Mesenchymal stem cell (in vitro differentiated cells and primary cell): ENCODE measurements around the gene TRIM52.

ENCODE experiments used
- DNase-seq: peaks from one replicate; pipeline ENCODE4 v3.0.0-alpha.2; 2013
- H2AFZ ChIP-seq: one replicate; pipeline ENCODE4 v1.6.1; 2013; ENCODE audit warnings: low read depth, mild to moderate bottlenecking, control low read depth, inconsistent platforms, low read length, moderate library complexity
- H2AK5ac ChIP-seq: 2 replicates; pipeline ENCODE4 v1.6.1; 2013; ENCODE audit warnings: low read length, moderate library complexity, mild to moderate bottlenecking, inconsistent platforms; ENCODE audit not compliant: severe bottlenecking
- H2BK120ac ChIP-seq: one replicate; pipeline ENCODE4 v1.6.1; 2013; ENCODE audit warnings: low read depth, mild to moderate bottlenecking, inconsistent platforms, low read length, moderate library complexity
- H2BK12ac ChIP-seq, 2 experiments: one replicate each; pipeline ENCODE4 v1.6.1; 2013; ENCODE audit warnings: inconsistent platforms in 2 of 2, low read length in 2 of 2, mild to moderate bottlenecking in 2 of 2, moderate library complexity in 2 of 2, control low read depth in 1 of 2
- H2BK15ac ChIP-seq: one replicate; pipeline ENCODE4 v1.6.1; 2013; ENCODE audit warnings: mild to moderate bottlenecking, low read depth, inconsistent platforms; ENCODE audit not compliant: poor library complexity, severe bottlenecking
- H2BK5ac ChIP-seq: 2 replicates; pipeline ENCODE4 v1.6.1; 2013; ENCODE audit warnings: low read depth, mild to moderate bottlenecking, low read length, control low read depth, inconsistent platforms; ENCODE audit not compliant: poor library complexity, severe bottlenecking
- H3K14ac ChIP-seq, 2 experiments: one replicate each; pipeline ENCODE4 v1.6.1; 2013; ENCODE audit warnings: inconsistent platforms in 2 of 2, low read length in 2 of 2, control low read depth in 1 of 2, mild to moderate bottlenecking in 1 of 2, moderate library complexity in 1 of 2
- H3K18ac ChIP-seq, 2 experiments: one replicate each; pipeline ENCODE4 v1.6.1; 2013; ENCODE audit warnings: inconsistent platforms in 2 of 2, low read length in 2 of 2, control low read depth in 1 of 2, low read depth in 1 of 2, mild to moderate bottlenecking in 1 of 2
- H3K23ac ChIP-seq, 2 experiments: one replicate each; pipeline ENCODE4 v1.6.1; 2013; ENCODE audit warnings: inconsistent platforms in 2 of 2, low read length in 2 of 2, mild to moderate bottlenecking in 2 of 2, moderate library complexity in 2 of 2, control low read depth in 1 of 2
- H3K27ac ChIP-seq: 2 replicates; pipeline ENCODE4 v1.5.1; 2013; ENCODE audit warnings: mild to moderate bottlenecking, moderate library complexity, low read length, control low read depth, inconsistent platforms; ENCODE audit not compliant: poor library complexity, severe bottlenecking
- H3K27me3 ChIP-seq, 2 experiments: 2 replicates each; pipeline versions ENCODE4 v1.6.1 to v1.7.0; 2013; ENCODE audit warnings: low read length in 2 of 2, mild to moderate bottlenecking in 2 of 2, moderate library complexity in 2 of 2, control low read depth in 1 of 2, inconsistent platforms in 1 of 2; ENCODE audit not compliant: control insufficient read depth in 1 of 2, insufficient read depth in 1 of 2
- H3K36me3 ChIP-seq, 2 experiments: 2 replicates each; pipeline versions ENCODE4 v1.6.1 to v1.7.0; 2013; ENCODE audit warnings: low read length in 2 of 2, control low read depth in 1 of 2, inconsistent platforms in 1 of 2, low read depth in 1 of 2, mild to moderate bottlenecking in 1 of 2; ENCODE audit not compliant: insufficient read depth in 2 of 2, control insufficient read depth in 1 of 2
- H3K4ac ChIP-seq, 2 experiments: one replicate each; pipeline ENCODE4 v1.6.1; 2013; ENCODE audit warnings: inconsistent platforms in 2 of 2, low read length in 2 of 2, mild to moderate bottlenecking in 2 of 2, moderate library complexity in 2 of 2, control low read depth in 1 of 2, low read depth in 1 of 2
- H3K4me1 ChIP-seq: 2 replicates; pipeline ENCODE4 v1.6.1; 2013; ENCODE audit warnings: low read depth, low read length, control low read depth; ENCODE audit not compliant: control insufficient read depth, insufficient read depth
- H3K4me2 ChIP-seq: 2 replicates; pipeline ENCODE4 v1.6.1; 2013; ENCODE audit warnings: low read length, mild to moderate bottlenecking, inconsistent platforms; ENCODE audit not compliant: poor library complexity, severe bottlenecking
- H3K4me3 ChIP-seq, 2 experiments: 2 replicates each; pipeline versions ENCODE4 v1.5.1 to v1.7.0; 2013; ENCODE audit warnings: low read length in 2 of 2, mild to moderate bottlenecking in 2 of 2, control low read depth in 1 of 2, low read depth in 1 of 2; ENCODE audit not compliant: insufficient read depth in 1 of 2
- H3K79me1 ChIP-seq: replicated peaks from 2 replicates; pipeline ENCODE4 v1.6.1; 2013; ENCODE audit warnings: mild to moderate bottlenecking, control low read depth, low read length, inconsistent platforms; ENCODE audit not compliant: poor library complexity, severe bottlenecking
- H3K9ac ChIP-seq: 2 replicates; pipeline ENCODE4 v1.7.0; 2013; ENCODE audit warnings: mild to moderate bottlenecking, low read length, moderate library complexity
- H3K9me3 ChIP-seq: 2 replicates; pipeline ENCODE4 v1.7.0; 2013; ENCODE audit warnings: mild to moderate bottlenecking, low read length; ENCODE audit not compliant: control insufficient read depth
- H4K8ac ChIP-seq: one replicate; pipeline ENCODE4 v1.6.1; 2013; ENCODE audit warnings: inconsistent platforms, mild to moderate bottlenecking, low read length, moderate library complexity
- H4K91ac ChIP-seq: one replicate; pipeline ENCODE4 v1.6.1; 2013; ENCODE audit warnings: mild to moderate bottlenecking, low read length, inconsistent platforms
- WGBS: methylation state at CpG from one replicate; pipeline ENCODE4 v1.1.7; 2013; ENCODE audit warnings: mixed read lengths; 5-methylcytosine and 5-hydroxymethylcytosine counted together

Gene TRIM52

GRCh38 chr5:181246276-181247049, 14.5 kb downstream of the TRIM52 start:
- Histone ChIP-seq H4K8ac (peak overlapping the region; percentile 99), H2AK5ac (peak overlapping the region; percentile 92), H4K91ac (peak overlapping the region; percentile 100), H3K14ac (peak overlapping the region; percentile 40 to 82), H3K9me3 (no peaks in the 10 kb centered on the region), H3K4me2 (peak overlapping the region; percentile 88), H3K27me3 (no peaks in the 10 kb centered on the region), H3K23ac (peak overlapping the region; percentile 16 to 83), H2AFZ (no peak overlapping the region), H3K79me1 (no peaks in the 10 kb centered on the region), H2BK5ac (peak overlapping the region; percentile 95), H3K4me3 (peak overlapping the region; percentile 77 to 98), H2BK12ac (peak overlapping the region; percentile 72 to 85), H2BK15ac (peak overlapping the region; percentile 63), H3K4me1 (peaks cover 23% of the 10 kb centered on the region), H3K36me3 (peaks cover 13 to 22% of the 10 kb centered on the region in 2 experiments), H2BK120ac (peak overlapping the region; percentile 93), H3K9ac (peak overlapping the region; percentile 96), H3K27ac (peak overlapping the region; percentile 96), H3K4ac (peak overlapping the region; percentile 88 to 100), H3K18ac (peak overlapping the region; percentile 98 to 100)
- DNase-seq, result peak; percentile 91
- under 1% methylated on average over 44 of the region's 55 CpGs for whole genome bisulfite sequencing

- Histone ChIP-seq H3K27me3 (no peaks in the 10 kb centered on the region), H2AFZ (no peak overlapping the region), H3K14ac (peak overlapping the region in 1 of 2 experiments; percentile 28), H4K91ac (peak overlapping the region; percentile 93), H3K4ac (peak overlapping the region; percentile 73 to 97), H3K4me3 (peak overlapping the region; percentile 77 to 98), H3K4me1 (peaks cover 27% of the 10 kb centered on the region), H3K36me3 (peaks cover 21 to 25% of the 10 kb centered on the region in 2 experiments), H2BK15ac (peak overlapping the region; percentile 93), H3K18ac (peak overlapping the region; percentile 49 to 94), H2BK120ac (peak overlapping the region; percentile 93), H3K9ac (peak overlapping the region; percentile 96), H3K23ac (peak overlapping the region in 1 of 2 experiments; percentile 9), H4K8ac (peak overlapping the region; percentile 99), H2BK5ac (no peak overlapping the region), H3K27ac (peak overlapping the region; percentile 81), H3K79me1 (no peaks in the 10 kb centered on the region), H3K9me3 (no peaks in the 10 kb centered on the region), H3K4me2 (peak overlapping the region; percentile 63), H2AK5ac (peak overlapping the region; percentile 59), H2BK12ac (peak overlapping the region; percentile 73 to 85)
- no peak for DNase-seq
- 34% methylated on average over 34 of the region's 34 CpGs for WGBS
These were observed 15.3 kb downstream of the TRIM52 start for GRCh38 chr5:181245427-181246275.

- H2AK5ac ChIP-seq, result peak within 1 kb of the TSS; percentile 98
- no peak within 1 kb of the TSS for H2AFZ ChIP-seq
- H3K79me1 ChIP-seq, result no peaks in the 10 kb centered on the region
- H3K4me3 ChIP-seq, result peak within 1 kb of the TSS; percentile 97 to 98
- peak within 1 kb of the TSS; percentile 73 to 97 for H3K4ac ChIP-seq
- peak; percentile 94 for DNase-seq
- peak within 1 kb of the TSS; percentile 65 for H2BK120ac ChIP-seq
- peak within 1 kb of the TSS; percentile 94 for H4K91ac ChIP-seq
- peak within 1 kb of the TSS; percentile 96 for H3K9ac ChIP-seq
- H3K4me2 ChIP-seq, result peak within 1 kb of the TSS; percentile 87
- H3K9me3 ChIP-seq, result no peaks in the 10 kb centered on the region
- H4K8ac ChIP-seq, result peak within 1 kb of the TSS; percentile 94
- under 1% methylated on average over 48 of the region's 50 CpGs for WGBS
- H3K4me1 ChIP-seq, result peaks cover 28% of the 10 kb centered on the region
- peak within 1 kb of the TSS; percentile 83 for H2BK15ac ChIP-seq
- H3K18ac ChIP-seq, result peak within 1 kb of the TSS; percentile 95 to 99
- peak within 1 kb of the TSS; percentile 98 for H2BK5ac ChIP-seq
- peak within 1 kb of the TSS in 1 of 2 experiments; percentile 98 for H3K14ac ChIP-seq
- H3K23ac ChIP-seq, result peak within 1 kb of the TSS; percentile 15 to 94
- peak within 1 kb of the TSS; percentile 38 to 79 for H2BK12ac ChIP-seq
- H3K36me3 ChIP-seq, result peaks cover 40 to 42% of the 10 kb centered on the region in 2 experiments
- H3K27ac ChIP-seq, result peak within 1 kb of the TSS; percentile 99
- H3K27me3 ChIP-seq, result no peaks in the 10 kb centered on the region
These were observed 17.2 kb downstream of the TRIM52 start, which contains the start of gene RACK1 for GRCh38 chr5:181243564-181244343. TSS of gene RACK1 (minus strand) at chr5:181243906. CDS start at chr5:181243800, 106 bp downstream.
